SK-N-SH treated with all-trans-retinoic acid at 6 μM for 48 hours (cell line): ENCODE data around the gene PGGHG.
"Not testable (repeated sequence)": the region's sequence is repeated elsewhere in the genome, so short reads cannot be mapped to it uniquely, and the experiment has no call there.

Experiments used
- ATAC-seq: fragments of 200-7000 bp; cut with Tn5 transposase; 3 replicates; pipeline ENCODE4 v1.9.1; 2020; ENCODE audit warnings: mild to moderate bottlenecking, moderate library complexity
- BACH2 ChIP-seq: fragments of 250-450 bp; sonication (Bioruptor Pico); IDR thresholded peaks from 2 replicates; pipeline ENCODE4 v1.9.0; 2021; ENCODE audit warnings: mild to moderate bottlenecking, borderline replicate concordance
- CSDC2 ChIP-seq: fragments of 250-450 bp; sonication (Bioruptor Pico); IDR thresholded peaks from 2 replicates; pipeline ENCODE4 v1.5.0; 2020; ENCODE audit warnings: mild to moderate bottlenecking, moderate library complexity
- CSRNP3 ChIP-seq: fragments of 250-450 bp; sonication (Bioruptor Pico); IDR thresholded peaks from 2 replicates; pipeline ENCODE4 v1.5.1; 2021; ENCODE audit warnings: mild to moderate bottlenecking, moderate library complexity
- GLIS3 ChIP-seq: fragments of 250-450 bp; sonication (Bioruptor Pico); IDR thresholded peaks from 2 replicates; pipeline ENCODE4 v1.5.0; 2020; ENCODE audit warnings: mild to moderate bottlenecking, moderate library complexity
- ISL1 ChIP-seq: fragments of 250-450 bp; sonication (Bioruptor Pico); IDR thresholded peaks from 2 replicates; pipeline ENCODE4 v2.1.2; 2022; ENCODE audit warnings: mild to moderate bottlenecking, moderate library complexity
- OSR1 ChIP-seq: fragments of 250-450 bp; sonication (Bioruptor Pico); IDR thresholded peaks from 2 replicates; pipeline ENCODE4 v1.8.0; 2022; ENCODE audit warnings: moderate library complexity, mild to moderate bottlenecking, inconsistent platforms
- RARB ChIP-seq: fragments of 250-450 bp; sonication (Bioruptor Pico); IDR thresholded peaks from 2 replicates; pipeline ENCODE4 v1.8.0; 2021; ENCODE audit warnings: mild to moderate bottlenecking, moderate library complexity
- SNAI2 ChIP-seq: fragments of 250-450 bp; sonication (Bioruptor Pico); IDR thresholded peaks from 2 replicates; pipeline ENCODE4 v1.5.0; 2020; ENCODE audit warnings: mild to moderate bottlenecking, moderate library complexity
- TCF4 ChIP-seq: fragments of 250-450 bp; sonication (Bioruptor Pico); IDR thresholded peaks from 2 replicates; pipeline ENCODE4 v1.8.0; 2021; ENCODE audit warnings: mild to moderate bottlenecking, moderate library complexity, borderline replicate concordance
- TSHZ2 ChIP-seq: fragments of 250-450 bp; sonication (Bioruptor Pico); IDR thresholded peaks from 2 replicates; pipeline ENCODE4 v1.5.0; 2020; ENCODE audit warnings: mild to moderate bottlenecking, moderate library complexity
- ZFP3 ChIP-seq: fragments of 250-450 bp; sonication (Bioruptor Pico); IDR thresholded peaks from 2 replicates; pipeline ENCODE4 v1.5.0; 2020; ENCODE audit warnings: mild to moderate bottlenecking, moderate library complexity
- ZFP30 ChIP-seq: fragments of 450-650 bp; formaldehyde crosslinking; IDR thresholded peaks from 2 replicates; pipeline ENCODE4 v1.5.0; 2022; ENCODE audit warnings: mild to moderate bottlenecking, moderate library complexity
- ZNF565 ChIP-seq: fragments of 450-650 bp; formaldehyde crosslinking; conservative IDR thresholded peaks from 2 replicates; pipeline ENCODE4 v1.5.0; 2020; ENCODE audit warnings: low read depth, mild to moderate bottlenecking, moderate library complexity
- TF ChIP-seq, protein P1 (sequence below): fragments of 250-450 bp; sonication (Bioruptor Pico); IDR thresholded peaks from 2 replicates; pipeline ENCODE4 v1.8.0; 2021; ENCODE audit warnings: low read depth, mild to moderate bottlenecking, moderate library complexity, borderline replicate concordance
- TF ChIP-seq, protein P2 (sequence below): fragments of 250-450 bp; sonication (Bioruptor Pico); IDR thresholded peaks from 2 replicates; pipeline ENCODE4 v1.5.1; 2020; ENCODE audit warnings: low read depth, mild to moderate bottlenecking, moderate library complexity
- TF ChIP-seq, protein P3 (sequence below): fragments of 250-450 bp; sonication (Bioruptor Pico); IDR thresholded peaks from 2 replicates; pipeline ENCODE4 v1.8.0; 2020; ENCODE audit warnings: mild to moderate bottlenecking, moderate library complexity, borderline replicate concordance

PGGHG gene

DNA sequence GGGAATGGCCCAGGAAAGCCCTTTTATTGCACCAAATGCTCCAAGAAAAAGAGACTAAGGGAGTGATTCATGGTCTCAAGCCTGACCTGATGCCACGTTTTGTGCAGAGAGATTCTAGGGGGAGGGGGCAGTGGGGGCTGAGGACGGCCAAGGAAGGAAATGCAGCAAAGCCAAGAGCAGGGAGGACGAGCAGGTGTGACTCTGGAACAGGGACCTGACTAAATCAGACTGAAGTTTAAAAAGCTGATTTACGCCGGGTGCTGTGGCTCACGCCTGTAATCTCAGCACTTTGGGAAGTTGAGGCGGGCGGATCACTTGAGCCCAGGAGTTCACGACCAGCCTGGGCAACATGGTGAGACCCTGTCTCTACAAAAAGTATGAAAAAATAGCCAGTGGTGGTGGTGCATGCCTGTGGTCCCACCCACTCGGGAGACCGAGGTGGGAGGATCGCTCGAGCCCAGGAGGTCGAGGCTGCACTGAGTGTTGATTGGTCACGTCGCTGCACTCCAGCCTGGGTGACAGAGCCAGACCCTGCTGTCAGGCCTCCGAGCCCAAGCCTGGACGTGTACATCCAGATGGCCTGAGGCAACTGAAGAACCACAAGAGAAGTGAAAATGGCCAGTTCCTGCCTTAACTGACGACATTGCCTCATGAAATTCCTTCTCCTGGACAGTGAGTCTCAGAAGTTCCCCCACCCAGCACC is 42.6 kb downstream of the PGGHG start (continued):
- TF ChIP-seq, protein P1, sequence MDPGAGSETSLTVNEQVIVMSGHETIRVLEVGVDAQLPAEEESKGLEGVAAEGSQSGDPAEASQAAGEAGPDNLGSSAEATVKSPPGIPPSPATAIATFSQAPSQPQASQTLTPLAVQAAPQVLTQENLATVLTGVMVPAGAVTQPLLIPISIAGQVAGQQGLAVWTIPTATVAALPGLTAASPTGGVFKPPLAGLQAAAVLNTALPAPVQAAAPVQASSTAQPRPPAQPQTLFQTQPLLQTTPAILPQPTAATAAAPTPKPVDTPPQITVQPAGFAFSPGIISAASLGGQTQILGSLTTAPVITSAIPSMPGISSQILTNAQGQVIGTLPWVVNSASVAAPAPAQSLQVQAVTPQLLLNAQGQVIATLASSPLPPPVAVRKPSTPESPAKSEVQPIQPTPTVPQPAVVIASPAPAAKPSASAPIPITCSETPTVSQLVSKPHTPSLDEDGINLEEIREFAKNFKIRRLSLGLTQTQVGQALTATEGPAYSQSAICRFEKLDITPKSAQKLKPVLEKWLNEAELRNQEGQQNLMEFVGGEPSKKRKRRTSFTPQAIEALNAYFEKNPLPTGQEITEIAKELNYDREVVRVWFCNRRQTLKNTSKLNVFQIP (CRISPR knock-in tag) = no peak
- TF ChIP-seq, protein P2, sequence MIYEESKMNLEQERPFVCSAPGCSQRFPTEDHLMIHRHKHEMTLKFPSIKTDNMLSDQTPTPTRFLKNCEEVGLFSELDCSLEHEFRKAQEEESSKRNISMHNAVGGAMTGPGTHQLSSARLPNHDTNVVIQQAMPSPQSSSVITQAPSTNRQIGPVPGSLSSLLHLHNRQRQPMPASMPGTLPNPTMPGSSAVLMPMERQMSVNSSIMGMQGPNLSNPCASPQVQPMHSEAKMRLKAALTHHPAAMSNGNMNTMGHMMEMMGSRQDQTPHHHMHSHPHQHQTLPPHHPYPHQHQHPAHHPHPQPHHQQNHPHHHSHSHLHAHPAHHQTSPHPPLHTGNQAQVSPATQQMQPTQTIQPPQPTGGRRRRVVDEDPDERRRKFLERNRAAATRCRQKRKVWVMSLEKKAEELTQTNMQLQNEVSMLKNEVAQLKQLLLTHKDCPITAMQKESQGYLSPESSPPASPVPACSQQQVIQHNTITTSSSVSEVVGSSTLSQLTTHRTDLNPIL = no peak
- no peak for TF ChIP-seq GLIS3 (CRISPR knock-in tag)

DNA sequence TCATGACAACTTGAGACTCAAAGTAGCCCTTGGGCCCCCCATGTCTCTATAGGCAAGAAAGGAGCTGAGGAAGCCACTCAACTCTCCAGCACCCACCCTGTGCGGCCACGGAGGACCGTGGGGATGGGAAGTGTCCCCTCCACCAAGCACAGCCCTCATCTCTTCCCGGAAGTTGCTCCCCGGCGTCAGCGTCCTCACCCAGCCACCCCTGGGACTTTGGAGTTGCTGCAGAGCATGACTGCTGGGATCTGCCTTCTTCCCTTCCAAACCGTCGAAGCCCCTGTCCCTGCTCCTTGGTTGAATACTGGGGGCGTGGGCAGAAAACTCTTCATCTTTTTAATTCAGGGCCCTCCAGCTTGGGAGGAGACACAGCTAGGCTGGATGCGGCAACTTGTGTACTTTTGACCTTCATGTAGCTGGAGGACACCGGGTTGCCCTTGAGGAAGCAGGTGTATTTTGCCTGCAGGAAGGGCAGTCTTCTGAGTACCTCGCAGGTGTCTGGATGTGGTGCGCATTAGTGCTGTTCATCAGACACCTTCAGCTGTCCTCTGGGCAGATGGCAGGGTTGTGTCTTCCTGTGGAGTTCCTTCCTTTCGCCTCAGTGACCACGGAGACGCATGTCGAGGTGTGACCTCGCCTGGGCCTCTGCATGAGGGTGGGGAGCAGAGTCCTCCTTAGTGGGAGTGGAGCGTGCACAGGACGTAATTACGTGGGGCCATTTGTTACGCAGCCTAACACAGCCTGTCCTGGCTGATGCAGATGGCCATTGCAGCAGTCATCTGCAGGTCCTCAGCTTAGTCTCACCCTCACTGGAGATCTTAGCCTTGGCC is 43.9 kb downstream of the PGGHG start:
- TF ChIP-seq ZFP3 (no peak), TCF4 (CRISPR knock-in tag) (no peak), BACH2 (CRISPR knock-in tag) (no peak), RARB (no peak), ZFP30 (CRISPR knock-in tag) (no peak), CSRNP3 (CRISPR knock-in tag) (no peak), SNAI2 (CRISPR knock-in tag) (no peak), OSR1 (no peak), CSDC2 (CRISPR knock-in tag) (no peak), ZNF565 (CRISPR knock-in tag) (no peak)
- TF ChIP-seq, protein P3, sequence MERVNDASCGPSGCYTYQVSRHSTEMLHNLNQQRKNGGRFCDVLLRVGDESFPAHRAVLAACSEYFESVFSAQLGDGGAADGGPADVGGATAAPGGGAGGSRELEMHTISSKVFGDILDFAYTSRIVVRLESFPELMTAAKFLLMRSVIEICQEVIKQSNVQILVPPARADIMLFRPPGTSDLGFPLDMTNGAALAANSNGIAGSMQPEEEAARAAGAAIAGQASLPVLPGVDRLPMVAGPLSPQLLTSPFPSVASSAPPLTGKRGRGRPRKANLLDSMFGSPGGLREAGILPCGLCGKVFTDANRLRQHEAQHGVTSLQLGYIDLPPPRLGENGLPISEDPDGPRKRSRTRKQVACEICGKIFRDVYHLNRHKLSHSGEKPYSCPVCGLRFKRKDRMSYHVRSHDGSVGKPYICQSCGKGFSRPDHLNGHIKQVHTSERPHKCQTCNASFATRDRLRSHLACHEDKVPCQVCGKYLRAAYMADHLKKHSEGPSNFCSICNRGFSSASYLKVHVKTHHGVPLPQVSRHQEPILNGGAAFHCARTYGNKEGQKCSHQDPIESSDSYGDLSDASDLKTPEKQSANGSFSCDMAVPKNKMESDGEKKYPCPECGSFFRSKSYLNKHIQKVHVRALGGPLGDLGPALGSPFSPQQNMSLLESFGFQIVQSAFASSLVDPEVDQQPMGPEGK (CRISPR knock-in tag) = no peak
- ATAC-seq = no peak

DNA sequence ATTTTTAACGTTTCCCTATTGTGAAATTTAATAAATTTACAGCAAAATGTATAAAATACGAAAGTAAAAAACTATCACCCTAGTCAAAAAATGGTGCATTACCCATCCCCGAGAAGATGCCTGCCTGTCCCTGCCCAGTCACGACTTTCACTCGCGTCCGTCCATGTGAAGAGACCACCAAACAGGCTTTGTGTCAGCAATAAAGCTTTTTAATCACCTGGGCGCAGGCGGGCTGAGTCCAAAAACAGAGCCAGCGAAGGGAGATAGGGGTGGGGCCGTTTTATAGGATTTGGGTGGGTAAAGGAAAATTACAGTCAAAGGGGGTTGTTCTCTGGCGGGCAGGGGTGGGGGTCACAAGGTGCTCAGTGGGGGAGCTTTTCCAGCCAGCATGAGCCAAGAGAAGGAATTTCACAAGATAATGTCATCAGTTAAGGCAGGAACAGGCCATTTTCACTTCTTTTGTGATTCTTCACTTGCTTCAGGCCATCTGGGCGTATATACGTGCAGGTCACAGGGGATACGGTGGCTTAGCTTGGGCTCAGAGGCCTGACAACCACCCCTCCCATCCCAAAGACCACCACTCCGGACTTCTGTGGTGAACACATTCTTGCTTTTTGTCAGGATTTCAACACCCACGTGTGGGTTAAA is 44.8 kb downstream of the PGGHG start:
- not testable (repeated sequence) for ATAC-seq

DNA sequence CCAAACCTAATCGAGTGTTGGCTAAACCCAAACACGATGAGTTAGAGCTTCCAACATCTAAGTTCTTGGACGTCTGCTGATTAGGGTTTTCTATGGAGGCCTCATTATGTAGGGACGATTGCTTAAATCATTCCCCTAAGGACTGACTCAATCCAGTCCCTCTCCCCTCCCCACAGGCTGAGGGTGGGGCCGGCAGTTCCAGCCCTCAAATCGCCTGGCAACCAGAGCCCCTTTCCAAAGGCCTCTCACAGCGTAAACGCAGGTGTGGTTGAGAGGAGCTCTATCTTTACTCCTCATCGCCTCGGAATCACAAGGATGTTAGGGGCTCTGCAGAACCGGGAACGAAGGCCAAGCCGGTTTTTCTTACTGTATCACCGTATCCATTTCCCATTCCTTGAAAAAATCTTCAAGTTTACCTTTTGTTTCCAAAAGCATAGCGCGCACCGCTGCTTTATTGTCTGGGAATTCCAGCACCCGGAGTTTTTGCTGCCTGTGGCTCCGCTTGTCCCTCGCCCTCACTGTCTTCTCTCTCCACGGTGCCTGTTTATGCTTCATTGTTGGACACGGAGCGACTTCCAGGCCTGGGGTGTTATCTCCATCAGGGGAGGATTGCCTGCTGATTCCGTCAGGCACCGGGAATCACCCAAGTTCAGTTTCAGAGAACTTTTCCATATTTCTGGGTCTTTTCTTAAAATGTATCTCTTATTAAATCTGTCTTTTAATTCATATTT is 45.5 kb downstream of the PGGHG start:
- no peak for TF ChIP-seq ISL1 (CRISPR knock-in tag)
- no peak for TF ChIP-seq TSHZ2
- no peak for ATAC-seq
